HepG2 (cell line): Measurements from ENCODE around the gene CADPS. TPM values are rescaled to one million over a fixed set of nuclear protein-coding genes. Genes with fewer than 3 reads are reported as not detected.

ENCODE experiments used
- ARID5B ChIP-seq: IDR thresholded peaks from 2 replicates; pipeline ENCODE4 v1.4.0; 2020; ENCODE audit warnings: mild to moderate bottlenecking, missing genetic modification reagents
- ATF4 ChIP-seq, 2 experiments: fragments of 450-650 bp in 1 of 2; sonication (generic) in 1 of 2; formaldehyde crosslinking; IDR thresholded peaks; 2 replicates each; pipeline versions ENCODE4 v1.5.0 to v1.8.0; 2020 to 2022; ENCODE audit warnings: mild to moderate bottlenecking in 1 of 2, missing genetic modification reagents in 1 of 2
- ATF7-NPFF ChIP-seq: sonication (generic); formaldehyde crosslinking; IDR thresholded peaks from 2 replicates; pipeline ENCODE4 v1.8.1; 2023; ENCODE audit warnings: mild to moderate bottlenecking, low read depth, missing genetic modification reagents, moderate library complexity
- BORCS8-MEF2B ChIP-seq: sonication (generic); formaldehyde crosslinking; IDR thresholded peaks from 2 replicates; pipeline ENCODE4 v1.8.0; 2022; ENCODE audit warnings: mild to moderate bottlenecking, missing genetic modification reagents
- CC2D1A ChIP-seq: sonication (generic); formaldehyde crosslinking; IDR thresholded peaks from 2 replicates; pipeline ENCODE4 v1.8.1; 2023; ENCODE audit warnings: mild to moderate bottlenecking, missing genetic modification reagents
- FOXP4 ChIP-seq: sonication (generic); formaldehyde crosslinking; IDR thresholded peaks from 2 replicates; pipeline ENCODE4 v1.4.0; 2020; ENCODE audit warnings: missing genetic modification reagents
- ISL2 ChIP-seq: sonication (generic); formaldehyde crosslinking; IDR thresholded peaks from 2 replicates; pipeline ENCODE4 v1.5.0; 2020; ENCODE audit warnings: missing genetic modification reagents
- KDM1A ChIP-seq: IDR thresholded peaks from 2 replicates; pipeline ENCODE4 v1.6.1; 2016; ENCODE audit warnings: missing compliant biosample characterization
- KDM3A ChIP-seq: IDR thresholded peaks from 2 replicates; pipeline ENCODE4 v1.6.1; 2018; ENCODE audit warnings: low read depth, missing compliant biosample characterization
- MAX ChIP-seq: IDR thresholded peaks from 2 replicates; pipeline ENCODE4 v1.6.1; 2012; ENCODE audit warnings: inconsistent platforms
- MLLT10 ChIP-seq: sonication (generic); formaldehyde crosslinking; IDR thresholded peaks from 2 replicates; pipeline ENCODE4 v1.4.0; 2020; ENCODE audit warnings: missing genetic modification reagents
- MTA1 ChIP-seq: sonication (generic); formaldehyde crosslinking; IDR thresholded peaks from 2 replicates; pipeline ENCODE4 v1.4.0; 2020; ENCODE audit warnings: missing genetic modification reagents, mild to moderate bottlenecking, borderline replicate concordance
- POLR2A ChIP-seq, 2 experiments: IDR thresholded peaks; 2 replicates each; pipeline ENCODE4 v1.6.1; 2011; ENCODE audit warnings: low read depth in 2 of 2, low read length in 2 of 2, mild to moderate bottlenecking in 1 of 2, moderate library complexity in 1 of 2; ENCODE audit not compliant: insufficient read depth in 1 of 2
- RORA ChIP-seq: sonication (generic); formaldehyde crosslinking; IDR thresholded peaks from 2 replicates; pipeline ENCODE4 v1.5.0; 2020; ENCODE audit warnings: mild to moderate bottlenecking, missing genetic modification reagents, moderate library complexity
- ZMYM2 ChIP-seq: sonication (generic); formaldehyde crosslinking; IDR thresholded peaks from 2 replicates; pipeline ENCODE4 v1.8.0; 2022; ENCODE audit warnings: mild to moderate bottlenecking, missing genetic modification reagents
- ZNF282 ChIP-seq: fragments of 450-650 bp; IDR thresholded peaks from 2 replicates; pipeline ENCODE4 v1.6.1; 2018; ENCODE audit not compliant: partially characterized antibody
- ZNF430 ChIP-seq: sonication (generic); formaldehyde crosslinking; IDR thresholded peaks from 2 replicates; pipeline ENCODE4 v1.9.0; 2021; ENCODE audit warnings: mild to moderate bottlenecking, missing genetic modification reagents
- ZNF530 ChIP-seq: sonication (generic); formaldehyde crosslinking; IDR thresholded peaks from 2 replicates; pipeline ENCODE4 v1.5.0; 2020; ENCODE audit warnings: low read depth, mild to moderate bottlenecking, missing genetic modification reagents
- ZNF552 ChIP-seq: sonication (generic); formaldehyde crosslinking; IDR thresholded peaks from 2 replicates; pipeline ENCODE4 v1.9.0; 2022; ENCODE audit warnings: missing genetic modification reagents, mild to moderate bottlenecking, borderline replicate concordance
- ZNF556 ChIP-seq: sonication (generic); formaldehyde crosslinking; IDR thresholded peaks from 2 replicates; pipeline ENCODE4 v1.4.0; 2020; ENCODE audit warnings: mild to moderate bottlenecking, missing genetic modification reagents, borderline replicate concordance
- ZNF572 ChIP-seq: sonication (generic); formaldehyde crosslinking; IDR thresholded peaks from 2 replicates; pipeline ENCODE4 v1.5.1; 2020; ENCODE audit warnings: mild to moderate bottlenecking, missing genetic modification reagents
- ZNF589 ChIP-seq: sonication (generic); formaldehyde crosslinking; conservative IDR thresholded peaks from 2 replicates; pipeline ENCODE4 v1.8.0; 2022; ENCODE audit warnings: mild to moderate bottlenecking, moderate library complexity, missing genetic modification reagents
- ZNF749 ChIP-seq: sonication (generic); formaldehyde crosslinking; IDR thresholded peaks from 2 replicates; pipeline ENCODE4 v1.8.0; 2022; ENCODE audit warnings: mild to moderate bottlenecking, missing genetic modification reagents, moderate library complexity, borderline replicate concordance
- ZNF766 ChIP-seq: sonication (generic); formaldehyde crosslinking; IDR thresholded peaks from 2 replicates; pipeline ENCODE4 v1.5.0; 2020; ENCODE audit warnings: missing genetic modification reagents, borderline replicate concordance
- polyA plus RNA-seq, 8 experiments: library from polyadenylated mRNA; depleted of rRNA in 3 of 8; stranded (reverse) in 7 of 8; unstranded in 1 of 8; fragments of >200 nt; fragmentation: Illumina TruSeq in 4 of 8; extraction: Trizol in 4 of 8; gene quantifications; 2 replicates each; pipeline versions ENCODE4 v1.2.1 to v1.2.3, GENCODE V29; 2011 to 2016; ENCODE audit warnings: low read depth in 4 of 8, missing spikeins in 1 of 8, mixed read lengths in 1 of 8; ENCODE audit not compliant: insufficient read depth in 1 of 8
- total RNA-seq, 5 experiments: library from RNA; depleted of rRNA; stranded (reverse); fragments of >200 nt; fragmentation: Illumina TruSeq; extraction: Trizol; gene quantifications; 2 replicates each; pipeline ENCODE4 v1.2.3, GENCODE V29; 2016; ENCODE audit warnings: low read depth in 1 of 5

The CADPS gene
- total and polyA plus RNA-seq, 2 of the 13 experiments (the other 11 are each of a cell fraction or from before 2014, with no cell fraction given), result not detected

GRCh38 chr3:62732183-62732904, 142.9 kb downstream of the CADPS start (continued):
- TF ChIP-seq ATF4 (CRISPR knock-in tag; IDR thresholded peaks at IDR 0.05) (peak in 1 of 2 experiments; percentile 48; a peak in 2 of 4 replicates), KDM1A (CRISPR knock-in tag) (no peak), MAX (peak; percentile 56), ZNF572 (no peak), ZNF589 (CRISPR knock-in tag) (no peak), ATF7-NPFF (CRISPR knock-in tag) (no peak), BORCS8-MEF2B (CRISPR knock-in tag) (no peak), ZMYM2 (CRISPR knock-in tag) (peak; percentile 74; the same call in 1 of the 2 replicates), POLR2A (IDR thresholded peaks at IDR 0.05; ENCODE audit: insufficient read depth in 1 of 2, low read depth in 2 of 2, low read length in 2 of 2) (no peak), MLLT10 (no peak), ZNF552 (CRISPR knock-in tag) (no peak), ARID5B (peak; percentile 91), ZNF282 (no peak), ZNF556 (peak; percentile 64; the same call in 1 of the 2 replicates), KDM3A (0 out of 2 replicates have a peak, but pooled peaks have one; percentile 57), ZNF430 (0 out of 2 replicates have a peak, but pooled peaks have one; percentile 27), ISL2 (CRISPR knock-in tag) (peak; percentile 80), ZNF530 (CRISPR knock-in tag) (no peak), ZNF749 (CRISPR knock-in tag) (0 out of 2 replicates have a peak, but pooled peaks have one; percentile 54), ZNF766 (no peak), MTA1 (CRISPR knock-in tag) (no peak), CC2D1A (peak; percentile 56; the same call in 1 of the 2 replicates), FOXP4 (CRISPR knock-in tag) (peak; percentile 85), RORA (CRISPR knock-in tag) (no peak)
